Measurements from ENCODE around the gene ADRB2. TPM values are rescaled to one million over a fixed set of nuclear protein-coding genes. Genes with fewer than 3 reads are reported as not detected.

The ADRB2 gene
- total and polyA plus RNA-seq, 9 donors = 0.23 to 2.3 (median 1.0) TPM

DNA sequence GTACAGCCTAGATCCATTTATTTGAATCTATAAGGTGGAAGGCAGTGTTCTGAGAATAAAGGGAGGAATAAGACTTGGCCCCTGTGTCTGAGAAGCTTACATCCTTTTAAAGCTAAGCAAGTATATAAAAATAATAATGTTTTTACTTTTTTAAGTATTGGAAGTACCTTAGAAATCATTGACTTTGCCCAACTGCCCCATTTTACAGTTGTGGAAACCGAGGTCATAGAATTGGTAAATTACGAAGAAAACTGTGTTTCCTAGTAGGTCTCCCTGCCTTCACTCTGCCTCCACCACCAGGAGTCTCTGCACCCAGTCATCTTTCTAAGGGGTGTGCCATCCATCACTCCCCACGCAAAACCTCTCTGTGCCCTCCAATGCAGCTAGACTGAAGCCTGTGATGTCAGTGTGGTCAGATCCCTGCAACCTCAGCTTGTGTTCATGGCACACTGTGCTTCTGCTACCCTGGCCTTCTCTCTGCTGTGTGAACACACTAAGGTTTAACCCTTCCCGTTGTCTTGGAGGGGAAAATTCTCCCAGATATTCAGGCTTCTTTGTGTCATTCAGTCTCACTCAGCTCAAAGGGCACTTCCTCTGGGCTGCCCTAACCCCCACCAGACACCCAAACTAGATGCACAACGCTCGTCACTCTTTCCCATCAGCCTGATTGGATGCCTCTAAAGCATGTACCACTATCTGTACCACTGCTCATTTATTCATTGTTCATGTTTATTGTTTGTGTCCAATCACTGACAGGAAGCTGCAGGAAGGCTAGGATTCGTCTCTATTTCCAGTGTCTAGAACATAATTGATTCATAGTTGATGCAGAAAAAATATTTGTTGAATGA, 18.2 kb downstream of the ADRB2 start:
- DNase-seq = no peak
- TF ChIP-seq CTCF (IDR thresholded peaks at IDR 0.05) = no peak
- WGBS, 3 donors = 68 to 79% (median 68%) methylated on average over 7 of the region's 7 CpGs

GRCh38 chr5:148846930-148847329, 20.5 kb downstream of the ADRB2 start:
- Histone ChIP-seq H3K9me3 (no peaks in the 10 kb centered on the region), H3K27me3 (no peaks in the 10 kb centered on the region), H3K4me1 (ENCODE audit: insufficient read depth) (no peaks in the 10 kb centered on the region), H3K4me3 (no peak overlapping the region), H3K27ac (no peak overlapping the region), H3K36me3 (no peaks in the 10 kb centered on the region)
- DNase-seq = no peak
- intact Hi-C loops (cut with DNase I) = no loop called here
- no peak for TF ChIP-seq EP300 (IDR thresholded peaks at IDR 0.05)
- TF ChIP-seq POLR2A (IDR thresholded peaks at IDR 0.05) = no peak
- no peak for TF ChIP-seq CTCF (IDR thresholded peaks at IDR 0.05)

More for the DNA sequence above, 18.2 kb downstream of the ADRB2 start:
- no peaks in the 10 kb centered on the region for H3K27me3 ChIP-seq
- H3K9me3 ChIP-seq = no peaks in the 10 kb centered on the region
- intact Hi-C loops (cut with DNase I) = no loop called here
- H3K27ac ChIP-seq = no peak overlapping the region
- H3K4me3 ChIP-seq = no peak overlapping the region
- H3K4me1 ChIP-seq (ENCODE audit: insufficient read depth) = no peaks in the 10 kb centered on the region
- H3K36me3 ChIP-seq = no peaks in the 10 kb centered on the region

GRCh38 chr5:148847456-148847855, 21.0 kb downstream of the ADRB2 start:
- TF ChIP-seq CTCF (IDR thresholded peaks at IDR 0.05) (no peak), EP300 (IDR thresholded peaks at IDR 0.05) (no peak), POLR2A (IDR thresholded peaks at IDR 0.05) (no peak)
- H3K36me3 ChIP-seq = no peaks in the 10 kb centered on the region

DNA sequence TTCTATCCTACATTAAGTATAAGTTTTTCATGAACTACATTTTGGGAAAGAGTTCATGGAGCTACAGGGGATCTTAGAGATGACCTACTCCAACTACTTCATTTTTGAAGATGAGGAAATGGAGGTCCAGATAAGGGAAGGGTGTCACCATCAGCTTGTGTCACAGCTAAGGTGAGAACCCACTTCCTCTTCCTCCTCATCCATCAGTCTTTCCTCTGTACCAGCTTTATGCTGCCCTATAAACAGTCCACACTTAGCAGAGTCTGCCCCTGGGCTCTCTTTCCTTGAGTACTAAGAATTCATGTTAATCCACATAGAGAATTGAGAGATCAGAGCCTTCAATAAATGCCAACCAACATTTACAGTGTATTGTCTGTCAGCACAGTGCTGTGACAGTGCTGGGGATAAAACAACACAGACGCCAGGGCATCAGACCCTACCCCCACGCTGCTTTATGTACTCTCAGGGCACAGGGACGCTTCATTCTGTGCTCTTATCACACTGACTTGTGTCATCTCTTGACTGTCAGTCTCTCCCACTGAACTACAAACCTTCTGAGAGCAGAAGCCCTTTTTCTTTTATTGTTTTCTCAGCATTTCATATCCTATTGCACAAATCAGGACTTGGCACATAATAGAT, 22.1 kb downstream of the ADRB2 start:
- H3K9me3 ChIP-seq = no peaks in the 10 kb centered on the region
- no peak for DNase-seq
- H3K27ac ChIP-seq = no peak overlapping the region
- no peaks in the 10 kb centered on the region for H3K36me3 ChIP-seq
- H3K27me3 ChIP-seq = no peaks in the 10 kb centered on the region
- no peak overlapping the region for H3K4me3 ChIP-seq
- H3K4me1 ChIP-seq (ENCODE audit: insufficient read depth) = no peaks in the 10 kb centered on the region
- TF ChIP-seq EP300 (IDR thresholded peaks at IDR 0.05) (no peak), POLR2A (IDR thresholded peaks at IDR 0.05) (no peak), CTCF (IDR thresholded peaks at IDR 0.05) (no peak)
- 55 to 69% (median 66%) methylated on average over 3 of the region's 3 CpGs for WGBS, 3 donors
- intact Hi-C loops (cut with DNase I) = no loop called here

More at GRCh38 chr5:148847456-148847855, 21.0 kb downstream of the ADRB2 start:
- DNase-seq = no peak
- H3K27me3 ChIP-seq = no peaks in the 10 kb centered on the region
- no peaks in the 10 kb centered on the region for H3K4me1 ChIP-seq (ENCODE audit: insufficient read depth)
- no peaks in the 10 kb centered on the region for H3K9me3 ChIP-seq
- 82 to 87% (median 83%) methylated on average over 2 of the region's 2 CpGs for WGBS, 3 donors
- intact Hi-C loops (cut with DNase I) = no loop called here
- H3K4me3 ChIP-seq = no peak overlapping the region
- no peak overlapping the region for H3K27ac ChIP-seq
